Stimulated activated CD4-positive, alpha-beta T cell treated with anti-CD3 and anti-CD28 coated beads, Interleukin-2, amount 100 ng/mL, for 4 hours (primary cell): ENCODE results near the gene AFG3L2.
"Not testable (repeated sequence)": the region's sequence is repeated elsewhere in the genome, so short reads cannot be mapped to it uniquely, and the experiment has no call there.

Experiments
- DNase-seq: peaks from one replicate; pipeline ENCODE4 v3.0.0-alpha.2; 2020; ENCODE audit warnings: low read depth

The AFG3L2 gene

GRCh38 chr18:12397254-12397653 is 20.2 kb upstream of the AFG3L2 start:
- DNase-seq: no peak

- no peak for DNase-seq
Observed at GRCh38 chr18:12394428-12394827, 17.4 kb upstream of the AFG3L2 start.

GRCh38 chr18:12393998-12394397 is 17.0 kb upstream of the AFG3L2 start:
- DNase-seq: no peak

- no peak for DNase-seq
Observed at GRCh38 chr18:12393510-12393909, 16.5 kb upstream of the AFG3L2 start.

- no peak for DNase-seq
Observed at GRCh38 chr18:12391487-12392165, 14.6 kb upstream of the AFG3L2 start.

GRCh38 chr18:12388442-12388841 is 11.4 kb upstream of the AFG3L2 start:
- DNase-seq: no peak

- no peak for DNase-seq
Observed at GRCh38 chr18:12384261-12384660, 7.2 kb upstream of the AFG3L2 start.

- DNase-seq: not testable (repeated sequence)
Observed at GRCh38 chr18:12383759-12384158, 6.7 kb upstream of the AFG3L2 start.

GRCh38 chr18:12382221-12382814 is 5.3 kb upstream of the AFG3L2 start:
- DNase-seq: not testable (repeated sequence)

GRCh38 chr18:12378198-12378558 is 1.2 kb upstream of the AFG3L2 start:
- DNase-seq: not testable (repeated sequence)

- no peak for DNase-seq
Observed at GRCh38 chr18:12377556-12378197, 650 bp upstream of the AFG3L2 start.

- DNase-seq: peak; percentile 20
Observed at GRCh38 chr18:12376034-12376753, 833 bp downstream of the AFG3L2 start.

- no peak for DNase-seq
Observed at GRCh38 chr18:12374401-12374800, 2.6 kb downstream of the AFG3L2 start.

GRCh38 chr18:12373771-12374116 is 3.3 kb downstream of the AFG3L2 start:
- DNase-seq: no peak

- DNase-seq: no peak
Observed at GRCh38 chr18:12373116-12373770, 3.8 kb downstream of the AFG3L2 start.

- DNase-seq: no peak
Observed at GRCh38 chr18:12372406-12372805, 4.6 kb downstream of the AFG3L2 start.

- DNase-seq: no peak
Observed at GRCh38 chr18:12371590-12371989, 5.4 kb downstream of the AFG3L2 start.

- no peak for DNase-seq
Observed at GRCh38 chr18:12369211-12369610, 7.8 kb downstream of the AFG3L2 start.

- DNase-seq: no peak
Observed at GRCh38 chr18:12366784-12367183, 10.2 kb downstream of the AFG3L2 start.

GRCh38 chr18:12366379-12366778 is 10.6 kb downstream of the AFG3L2 start:
- DNase-seq: no peak

GRCh38 chr18:12362473-12363174 is 14.4 kb downstream of the AFG3L2 start:
- DNase-seq: no peak
